Motor neuron (in vitro differentiated cells): ENCODE data around the gene PHPT1. TPM values are rescaled to one million over a fixed set of nuclear protein-coding genes. Genes with fewer than 3 reads are reported as not detected.

ENCODE experiments used
- ATAC-seq, 8 experiments: fragments of 200-7000 bp; cut with Tn5 transposase; replicated peaks in 6 of 8; 2 replicates each; pipeline ENCODE4 v1.8.0; 2021; ENCODE audit warnings: mild to moderate bottlenecking in 8 of 8, moderate library complexity in 8 of 8
- H3K27ac ChIP-seq, 2 donors: fragments of 250-450 bp; sonication (Bioruptor Pico); 2 replicates each; pipeline ENCODE4 v1.9.0; 2021; ENCODE audit warnings: antibody characterized with exemption in 2 of 2, mild to moderate bottlenecking in 2 of 2, moderate library complexity in 1 of 2
- H3K4me1 ChIP-seq, 2 donors: fragments of 250-450 bp; sonication (Bioruptor Pico); replicated peaks in 1 of 2; 2 replicates each; pipeline ENCODE4 v1.6.1; 2021; ENCODE audit warnings: antibody characterized with exemption in 2 of 2, mild to moderate bottlenecking in 2 of 2, moderate library complexity in 1 of 2
- H3K4me3 ChIP-seq, 5 donors: fragments of 250-450 bp; sonication (Bioruptor Pico); 2 replicates each; pipeline ENCODE4 v1.9.0; 2021; ENCODE audit warnings: antibody characterized with exemption in 5 of 5, mild to moderate bottlenecking in 5 of 5, moderate library complexity in 4 of 5
- WGBS, 10 experiments: fragments of 450-650 bp; shearing (Covaris generic); methylation state at CpG; one replicate each; pipeline ENCODE4 v1.0.0; 2022; 5-methylcytosine and 5-hydroxymethylcytosine counted together
- in situ Hi-C, 9 experiments: fragments of 400-800 bp; cut with MboI; loops; one replicate each; pipeline ENCODE4 v1.15.0; 2021; ENCODE audit warnings: low sequenced_read_pairs in 9 of 9, low pct_unique_long_range_greater_than_20kb in 2 of 9; ENCODE audit not compliant: unreplicated experiment in 9 of 9
- total RNA-seq, 8 experiments: library from RNA; unstranded; fragments of 300-600 nt; gene quantifications; 2 replicates each; pipeline versions ENCODE4 v1.2.3 to v1.2.4, GENCODE V29; 2022

The PHPT1 gene
- total RNA-seq, 8 experiments from 2014 or later: 134 to 366 (median 259) TPM

DNA sequence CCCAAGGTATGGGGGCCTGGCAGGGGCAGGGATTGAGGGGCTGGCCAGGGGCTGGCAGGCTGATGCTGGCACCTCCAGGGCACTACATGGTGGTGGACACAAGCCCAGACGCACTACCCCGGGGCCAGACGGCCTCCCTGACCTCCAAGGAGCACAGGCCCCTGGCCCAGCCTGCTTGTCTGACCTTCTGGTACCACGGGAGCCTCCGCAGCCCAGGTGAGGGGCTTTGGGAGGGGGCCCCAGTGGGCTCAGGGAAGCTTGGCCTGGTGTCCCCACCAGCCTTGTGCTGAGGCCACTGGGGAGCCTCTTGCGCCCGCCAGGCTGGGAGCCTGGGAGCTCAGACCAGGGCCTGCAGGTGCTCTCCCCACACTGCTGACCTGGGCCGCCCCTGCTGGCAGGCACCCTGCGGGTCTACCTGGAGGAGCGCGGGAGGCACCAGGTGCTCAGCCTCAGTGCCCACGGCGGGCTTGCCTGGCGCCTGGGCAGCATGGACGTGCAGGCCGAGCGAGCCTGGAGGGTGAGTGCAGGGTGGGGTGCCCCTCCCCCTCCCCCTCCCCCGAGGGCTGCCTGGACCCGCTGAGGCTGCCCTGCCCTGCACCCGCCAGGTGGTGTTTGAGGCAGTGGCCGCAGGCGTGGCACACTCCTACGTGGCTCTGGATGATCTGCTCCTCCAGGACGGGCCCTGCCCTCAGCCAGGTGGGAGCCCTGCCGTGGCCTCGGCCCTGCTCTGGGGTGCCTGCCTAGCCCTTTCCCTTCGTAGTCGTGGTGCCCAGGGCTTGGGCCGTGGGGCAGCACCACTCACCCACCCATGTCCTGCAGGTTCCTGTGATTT, 8.6 kb downstream of the PHPT1 start:
- H3K4me1 ChIP-seq: no peaks in the 10 kb centered on the region
- in situ Hi-C loops: no loop called here
- peak overlapping the region in 1 of 2 donors; percentile 27 for H3K27ac ChIP-seq
- 100% methylated on average over 2 of the region's 29 CpGs; no CpG with 5 or more reads in 9 of the 10 experiments for WGBS, 10 experiments
- peak in 1 of 8 experiments; percentile 0 for ATAC-seq
- H3K4me3 ChIP-seq: no peak overlapping the region

- ATAC-seq: no peak
- in situ Hi-C loops: no loop called here
- 100% methylated on average over 5 of the region's 15 CpGs; no CpG with 5 or more reads in 9 of the 10 experiments for WGBS, 10 experiments
- Histone ChIP-seq H3K4me1 (no peaks in the 10 kb centered on the region), H3K27ac (no peak overlapping the region), H3K4me3 (no peak overlapping the region)
Observed at GRCh38 chr9:136858452-136858843, 9.2 kb downstream of the PHPT1 start.

DNA sequence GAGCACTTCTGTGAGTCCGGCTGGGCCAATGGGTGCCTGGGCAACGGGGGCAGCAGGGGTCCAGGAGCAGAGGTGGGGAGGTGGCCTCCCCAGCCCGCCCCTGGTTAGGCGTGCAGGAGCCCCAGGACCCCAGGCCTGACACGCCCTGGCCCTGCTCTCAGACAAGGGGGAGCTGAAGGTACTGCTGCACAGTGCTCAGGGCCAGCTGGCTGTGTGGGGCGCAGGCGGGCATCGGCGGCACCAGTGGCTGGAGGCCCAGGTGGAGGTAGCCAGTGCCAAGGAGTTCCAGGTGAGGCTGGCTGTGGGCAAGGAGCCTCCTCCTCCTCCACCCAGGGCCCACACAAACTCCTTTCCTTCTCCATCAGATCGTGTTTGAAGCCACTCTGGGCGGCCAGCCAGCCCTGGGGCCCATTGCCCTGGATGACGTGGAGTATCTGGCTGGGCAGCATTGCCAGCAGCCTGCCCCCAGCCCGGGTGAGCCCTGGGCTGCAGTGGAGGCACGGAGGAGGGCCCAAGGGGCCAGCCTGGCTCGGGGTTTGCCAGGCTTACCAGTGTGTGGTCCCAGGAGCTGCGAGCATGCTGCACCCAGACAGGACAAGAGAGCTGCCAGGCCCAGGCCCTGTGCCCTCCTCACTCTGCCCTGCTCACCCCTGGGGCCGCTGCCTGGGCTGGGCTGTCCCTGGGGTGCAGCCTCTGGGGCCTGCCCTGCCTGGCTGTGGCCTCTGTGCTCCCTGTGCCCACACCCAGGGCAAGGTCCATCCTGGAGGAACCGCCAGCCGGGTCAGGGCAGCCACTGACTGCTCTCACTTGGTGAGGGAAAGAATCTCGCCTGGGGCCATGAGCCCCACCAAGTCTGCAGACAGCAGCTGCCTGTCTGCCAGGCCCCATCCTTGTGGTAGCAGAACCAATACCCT, 9.9 kb downstream of the PHPT1 start:
- in situ Hi-C loops: no loop called here
- H3K4me3 ChIP-seq: no peak overlapping the region
- H3K4me1 ChIP-seq: peaks cover 0 to 1% of the 10 kb centered on the region in 2 donors
- peak in 6 of 8 experiments; percentile 1 to 34 (median 12) for ATAC-seq
- 43 to 90% methylated on average over 1 to 2 of the region's 20 CpGs; no CpG with 5 or more reads in 8 of the 10 experiments for WGBS, 10 experiments
- no peak overlapping the region for H3K27ac ChIP-seq

- no peak overlapping the region for H3K27ac ChIP-seq
- H3K4me3 ChIP-seq: no peak overlapping the region
- in situ Hi-C loops: no loop called here
- peak in 5 of 8 experiments; percentile 7 to 41 (median 14) for ATAC-seq
- WGBS, 10 experiments: 40 to 92% methylated on average over 2 of the region's 9 CpGs; no CpG with 5 or more reads in 8 of the 10 experiments
- peaks cover 8 to 14% of the 10 kb centered on the region in 2 donors for H3K4me1 ChIP-seq
Observed at GRCh38 chr9:136860529-136860928, 11.3 kb downstream of the PHPT1 start.

GRCh38 chr9:136860933-136861873, 12.0 kb downstream of the PHPT1 start:
- in situ Hi-C loops: no loop called here
- Histone ChIP-seq H3K4me1 (peaks cover 8 to 14% of the 10 kb centered on the region in 2 donors), H3K4me3 (no peak overlapping the region), H3K27ac (no peak overlapping the region)
- ATAC-seq: peak in 4 of 8 experiments; percentile 1 to 10 (median 5)
- 60 to 100% (median 96%) methylated on average over 1 to 2 of the region's 22 CpGs; no CpG with 5 or more reads in 6 of the 10 experiments for WGBS, 10 experiments

DNA sequence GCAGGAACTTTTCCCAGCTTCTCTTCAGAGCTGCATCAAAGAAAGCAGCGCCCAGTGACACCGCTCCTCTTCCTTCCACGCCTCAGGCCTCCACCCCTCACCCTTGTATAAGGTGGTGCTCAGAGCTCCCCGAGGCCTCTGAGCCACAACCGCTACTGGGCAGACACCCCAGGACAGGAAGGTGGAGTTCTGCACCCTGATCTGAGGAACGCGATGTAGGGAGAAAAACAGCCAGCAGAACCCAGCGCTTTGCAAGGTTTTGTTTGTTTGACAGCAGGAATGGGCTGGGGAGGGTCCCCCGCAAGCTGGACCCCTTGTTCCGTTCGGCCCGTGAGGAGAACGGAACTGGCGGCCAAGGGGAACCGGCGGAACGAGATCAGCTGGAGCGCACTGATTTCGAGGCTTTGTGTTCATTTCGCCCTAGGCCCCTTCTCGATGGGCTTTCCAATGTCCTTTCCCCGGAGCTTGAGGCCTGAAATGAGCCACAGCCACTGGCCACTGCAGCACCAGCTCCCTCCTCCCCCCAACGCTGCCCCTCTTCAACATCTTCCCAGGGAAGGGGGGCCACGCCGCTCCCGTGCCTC, 12.8 kb downstream of the PHPT1 start:
- in situ Hi-C loops: no loop called here
- H3K4me3 ChIP-seq: no peak overlapping the region
- ATAC-seq: no peak
- H3K4me1 ChIP-seq: peaks cover 10 to 15% of the 10 kb centered on the region in 2 donors
- H3K27ac ChIP-seq: no peak overlapping the region
- WGBS, 10 experiments: 85 to 100% (median 96%) methylated on average over 2 to 13 of the region's 26 CpGs; no CpG with 5 or more reads in 2 of the 10 experiments

DNA sequence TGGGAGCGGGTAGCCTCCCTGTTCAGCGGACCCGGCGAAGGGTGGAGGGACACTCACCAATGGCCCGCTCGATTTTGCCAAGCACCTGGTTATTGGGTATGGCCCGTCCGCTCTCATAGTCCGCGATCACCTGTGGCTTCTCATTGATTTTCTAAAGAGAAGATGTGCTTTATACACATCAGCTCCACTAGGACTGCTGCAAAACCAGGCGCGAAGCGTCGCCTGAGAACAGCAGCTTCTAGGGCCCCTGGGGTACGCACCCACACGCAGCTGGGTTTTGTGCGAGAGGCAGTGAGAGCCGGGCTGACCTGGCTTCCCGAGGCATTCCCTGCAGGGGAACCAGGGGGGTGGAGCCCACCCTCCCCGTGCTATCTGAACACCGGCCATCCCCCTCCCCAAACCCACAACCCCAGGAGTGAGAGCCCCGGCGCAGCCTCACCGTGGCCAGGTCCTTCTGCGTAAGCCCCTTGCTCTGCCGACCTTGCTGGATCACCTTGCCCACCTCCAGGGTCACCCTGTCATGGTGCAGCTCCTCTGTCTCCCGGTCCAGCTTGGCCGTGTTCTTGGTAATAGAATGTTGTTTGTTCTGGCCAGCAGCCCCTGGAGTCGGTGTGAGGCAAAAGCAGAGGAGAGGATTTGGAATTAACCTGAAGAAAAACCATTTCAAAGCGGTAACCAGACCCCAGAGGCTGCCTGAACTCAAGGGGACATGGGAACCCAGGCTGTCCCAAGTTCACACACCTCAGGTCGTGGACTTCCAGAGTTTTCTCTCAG, 13.8 kb downstream of the PHPT1 start:
- Histone ChIP-seq H3K4me1 (peaks cover 12 to 19% of the 10 kb centered on the region in 2 donors), H3K27ac (no peak overlapping the region), H3K4me3 (no peak overlapping the region)
- no peak for ATAC-seq
- WGBS, 10 experiments: 88 to 90% (median 90%) methylated on average over 2 to 10 of the region's 31 CpGs; no CpG with 5 or more reads in 7 of the 10 experiments
- in situ Hi-C loops: no loop called here

DNA sequence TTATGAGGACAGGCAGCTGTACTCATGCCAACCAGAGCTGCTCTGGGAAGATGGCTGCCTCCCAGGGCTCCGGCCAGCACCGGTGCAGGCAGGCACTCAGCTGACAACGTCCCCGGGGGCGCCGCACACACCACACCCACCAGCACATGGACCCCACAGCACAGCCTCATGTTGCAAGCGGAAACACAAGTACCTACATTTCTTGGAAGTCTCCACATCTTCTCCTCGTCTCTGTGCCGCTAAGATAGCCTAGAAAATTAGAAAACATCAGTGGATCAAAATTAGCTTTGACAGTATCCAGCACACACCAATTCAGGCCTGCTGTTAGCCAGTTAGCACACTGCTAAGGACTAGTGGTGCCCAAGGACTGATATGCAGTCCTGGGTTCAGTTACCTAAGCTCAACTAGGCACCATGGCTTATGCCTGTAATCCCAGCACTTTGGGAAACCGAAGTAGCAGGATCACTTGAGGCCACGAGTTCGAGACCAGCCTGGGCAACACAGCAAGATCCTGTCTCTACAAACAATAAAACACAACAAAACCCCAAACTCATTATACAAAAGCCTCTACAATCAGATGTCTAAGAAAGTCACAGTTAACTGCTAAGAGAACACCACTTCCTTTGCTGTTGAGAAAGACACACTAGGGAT, 14.5 kb downstream of the PHPT1 start:
- Histone ChIP-seq H3K4me3 (peak overlapping the region in 1 of 5 donors; percentile 11), H3K27ac (no peak overlapping the region), H3K4me1 (peaks cover 12 to 19% of the 10 kb centered on the region in 2 donors)
- in situ Hi-C loops: no loop called here
- no peak for ATAC-seq
- 86 to 100% (median 98%) methylated on average over 1 to 11 of the region's 12 CpGs; no CpG with 5 or more reads in 4 of the 10 experiments for WGBS, 10 experiments

DNA sequence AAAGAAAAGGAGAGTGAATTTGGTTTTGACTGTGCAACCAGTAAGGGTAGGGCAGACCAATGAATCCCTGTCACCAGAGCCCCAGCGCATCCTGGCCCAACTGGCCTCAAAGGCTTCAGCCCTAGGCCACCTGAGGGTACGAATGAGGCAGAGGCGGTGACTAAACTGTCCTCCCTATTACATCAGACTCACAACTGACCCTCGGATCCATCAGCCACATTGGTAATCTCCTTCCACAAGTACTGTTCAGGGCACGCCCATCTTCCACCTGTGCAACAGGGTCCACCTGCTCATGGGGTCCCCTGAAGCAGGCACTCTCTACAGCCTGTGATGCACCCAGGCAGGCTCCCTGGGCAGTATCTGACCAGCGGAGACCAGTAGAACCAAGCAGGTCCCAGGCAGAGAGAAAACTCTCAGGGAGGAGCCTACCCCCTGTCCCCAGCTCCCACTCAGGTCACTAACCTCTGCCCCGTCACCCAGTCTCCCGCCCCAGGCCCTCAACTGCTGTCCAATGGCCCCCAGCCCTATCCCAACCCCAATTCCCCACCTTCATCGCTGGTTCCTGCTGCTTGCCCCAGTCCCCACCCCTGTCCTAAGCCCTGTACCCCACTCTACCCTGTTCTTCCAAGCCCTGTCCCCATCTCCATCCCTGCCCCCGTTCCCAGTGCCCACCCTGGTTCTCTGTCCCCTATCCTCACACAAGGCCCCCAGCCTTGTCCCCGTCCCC, 16.0 kb downstream of the PHPT1 start:
- H3K4me3 ChIP-seq: peak overlapping the region; percentile 82 to 100 (median 100)
- WGBS, 10 experiments: 50 to 100% (median 89%) methylated on average over 1 to 5 of the region's 11 CpGs; no CpG with 5 or more reads in 4 of the 10 experiments
- peak overlapping the region; percentile 6 to 98 for H3K27ac ChIP-seq
- ATAC-seq: no peak
- peaks cover 12 to 19% of the 10 kb centered on the region in 2 donors for H3K4me1 ChIP-seq
- in situ Hi-C loops: no loop called here

- WGBS, 10 experiments: no CpG with 5 or more reads among the region's 20 CpGs
- Histone ChIP-seq H3K4me1 (peaks cover 12 to 19% of the 10 kb centered on the region in 2 donors), H3K4me3 (peak overlapping the region; percentile 82 to 100 (median 100)), H3K27ac (peak overlapping the region; percentile 89 to 98)
- in situ Hi-C loops: no loop called here
- ATAC-seq: peak in 7 of 8 experiments; percentile 11 to 28 (median 18)
Observed at GRCh38 chr9:136865768-136866103, 16.5 kb downstream of the PHPT1 start.
